Peyer's patch (tissue), 4 donors: Measurements from ENCODE around the gene DOCK6.

Source experiments
- CTCF ChIP-seq, 6 experiments: fragments of 450-650 bp in 4 of 6; fragments of 200-600 bp in 2 of 6; sonication (generic) in 1 of 6; IDR thresholded peaks; one replicate each; pipeline ENCODE4 v1.5.1; 2017 to 2019; ENCODE audit warnings: antibody characterized with exemption in 6 of 6, mild to moderate bottlenecking in 3 of 6, moderate library complexity in 1 of 6
- POLR2A ChIP-seq, 2 donors: fragments of 450-650 bp; IDR thresholded peaks; one replicate each; pipeline ENCODE4 v1.5.1; 2017; ENCODE audit warnings: antibody characterized with exemption in 2 of 2, mild to moderate bottlenecking in 2 of 2, moderate library complexity in 2 of 2

DNA sequence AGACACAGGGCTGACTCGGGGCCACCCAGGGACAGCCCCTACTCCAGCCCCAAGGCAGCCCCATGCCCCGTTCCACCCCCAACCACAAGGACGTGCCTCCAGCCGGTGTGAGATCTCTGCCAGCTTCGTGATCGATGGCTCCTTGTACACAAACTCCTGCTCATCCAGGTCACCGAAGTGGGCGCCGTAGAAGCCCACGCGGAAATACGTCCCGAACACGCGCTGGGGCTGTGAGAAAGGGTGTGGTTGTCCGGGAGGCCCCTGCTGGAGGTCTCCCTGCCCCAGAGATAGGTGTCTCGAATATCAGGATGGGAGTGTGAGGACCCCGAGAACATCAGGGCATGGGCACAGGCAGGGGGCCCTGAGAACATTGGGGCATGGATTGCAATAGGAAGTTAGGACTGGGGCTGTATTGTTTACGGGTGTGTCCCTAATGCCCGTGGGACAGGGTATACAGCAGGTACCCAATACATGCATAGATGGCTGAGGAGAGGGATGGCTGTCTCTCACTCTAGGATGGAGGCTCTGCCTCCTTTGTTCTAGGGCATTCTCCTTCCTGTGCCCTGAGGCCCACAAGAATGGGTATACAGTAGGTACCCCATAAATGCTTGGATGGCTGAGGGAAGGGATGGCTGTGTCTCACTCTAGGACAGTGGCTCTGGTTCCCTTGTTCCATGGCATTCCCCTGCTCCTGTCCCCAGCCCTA lies 59.7 kb downstream of the DOCK6 start:
- TF ChIP-seq CTCF (IDR thresholded peaks at IDR 0.05), result no peak
- TF ChIP-seq POLR2A (IDR thresholded peaks at IDR 0.05), result no peak
